ENCODE results near the gene FOXD1. TPM values are rescaled to one million over a fixed set of nuclear protein-coding genes. Genes with fewer than 3 reads are reported as not detected.
A peak's percentile ranks its signal among the peaks of the same experiment; 100 is the strongest.

Gene FOXD1
- total RNA-seq, 4 donors from 2014 or later = 0.48 to 3.5 (median 1.5) TPM; not detected in 1

GRCh38 chr5:73444499-73445438 lies 3.8 kb downstream of the FOXD1 start:
- peaks cover 11 to 39% (median 15%) of the 10 kb centered on the region in 3 donors for H3K4me1 ChIP-seq
- peak overlapping the region in 1 of 4 donors; percentile 1 for H3K4me3 ChIP-seq

GRCh38 chr5:73443829-73444498 lies 4.6 kb downstream of the FOXD1 start:
- TF ChIP-seq POLR2A (IDR thresholded peaks at IDR 0.05) (no peak), CTCF (IDR thresholded peaks at IDR 0.05) (no peak)
- Histone ChIP-seq H3K36me3 (no peaks in the 10 kb centered on the region), H3K4me1 (peaks cover 5 to 33% (median 10%) of the 10 kb centered on the region in 3 donors), H3K9me3 (no peaks in the 10 kb centered on the region), H3K27ac (no peak overlapping the region), H3K27me3 (peaks cover 11 to 99% (median 42%) of the 10 kb centered on the region in 4 donors), H3K4me3 (no peak overlapping the region)
- WGBS, 2 donors = 32 to 35% methylated on average over 8 to 23 of the region's 39 CpGs
- DNase-seq = no peak
- intact Hi-C loops (cut with DNase I) = loop anchor here (10.0 kb wide), 1 partner anchor 139 kb away; no protein-coding TSS in a partner anchor

More at GRCh38 chr5:73444499-73445438, 3.8 kb downstream of the FOXD1 start:
- intact Hi-C loops (cut with DNase I) = loop anchor here (10.0 kb wide), 1 partner anchor 140 kb away; no protein-coding TSS in a partner anchor
- H3K9me3 ChIP-seq = no peaks in the 10 kb centered on the region
- no peak for DNase-seq
- 38 to 43% methylated on average over 37 to 39 of the region's 43 CpGs for WGBS, 2 donors
- H3K27ac ChIP-seq = no peak overlapping the region
- H3K27me3 ChIP-seq = peaks cover 18 to 99% (median 47%) of the 10 kb centered on the region in 4 donors
- no peaks in the 10 kb centered on the region for H3K36me3 ChIP-seq
- TF ChIP-seq POLR2A (IDR thresholded peaks at IDR 0.05) (no peak), CTCF (IDR thresholded peaks at IDR 0.05) (no peak)

GRCh38 chr5:73442996-73443627 lies 5.5 kb downstream of the FOXD1 start:
- intact Hi-C loops (cut with DNase I) = loop anchor here (10.0 kb wide), 1 partner anchor 138 kb away; no protein-coding TSS in a partner anchor
- WGBS, 2 donors = 41 to 47% methylated on average over 4 of the region's 4 CpGs
- no peak for DNase-seq
- TF ChIP-seq CTCF (IDR thresholded peaks at IDR 0.05) (no peak), POLR2A (IDR thresholded peaks at IDR 0.05) (no peak)
- Histone ChIP-seq H3K27me3 (peaks cover 16 to 99% (median 45%) of the 10 kb centered on the region in 4 donors), H3K27ac (no peak overlapping the region), H3K9me3 (no peaks in the 10 kb centered on the region), H3K36me3 (no peaks in the 10 kb centered on the region), H3K4me3 (no peak overlapping the region), H3K4me1 (peaks cover 2 to 29% (median 4%) of the 10 kb centered on the region in 3 donors)

- Histone ChIP-seq H3K9me3 (no peaks in the 10 kb centered on the region), H3K4me3 (no peak overlapping the region), H3K27me3 (peaks cover 22 to 99% (median 51%) of the 10 kb centered on the region in 4 donors), H3K27ac (no peak overlapping the region), H3K4me1 (peaks cover 0 to 30% (median 8%) of the 10 kb centered on the region in 3 donors), H3K36me3 (no peaks in the 10 kb centered on the region)
- no peak for DNase-seq
- 37 to 54% methylated on average over 7 of the region's 7 CpGs for WGBS, 2 donors
- intact Hi-C loops (cut with DNase I) = loop anchor here (10.0 kb wide), 1 partner anchor 138 kb away; no protein-coding TSS in a partner anchor
- TF ChIP-seq POLR2A (IDR thresholded peaks at IDR 0.05) (no peak), CTCF (IDR thresholded peaks at IDR 0.05) (no peak)
These were observed 6.3 kb downstream of the FOXD1 start for GRCh38 chr5:73442231-73442811.
